ENCODE results near the gene PYGM. TPM values are rescaled to one million over a fixed set of nuclear protein-coding genes. Genes with fewer than 3 reads are reported as not detected.

Gene PYGM
- total and polyA plus RNA-seq, 4 experiments from 2014 or later: 0.38 to 11.3 (median 10.7) TPM; not detected in 1

GRCh38 chr11:64741375-64742086 is 18.2 kb downstream of the PYGM start:
- ChIA-PET POLR2A (ENCODE audit: partially characterized antibody) (interaction anchor here (0.6 to 26.2 kb wide), 12 partner anchors 15 to 107 kb away, joined by 3 to 1500 read pairs (median 22); partner anchors contain the start of genes CDC42BPG, MAP4K2, MEN1 and PYGM), CTCF (ENCODE audit: partially characterized antibody) (interaction anchor here (0.7 to 10.2 kb wide), 9 partner anchors 8 to 378 kb away, joined by 3 to 135 read pairs (median 11); partner anchors contain the start of gene PYGM)
- Mint-ChIP-seq H3K27me3 (no peaks in the 10 kb centered on the region), H3K36me3 (peaks cover 26 to 51% of the 10 kb centered on the region in 2 donors), H3K9me3 (peaks cover 0 to 1% (median 0%) of the 10 kb centered on the region in 8 donors), H3K27ac (peak overlapping the region; percentile 52 to 85 (median 65)), H3K4me1 (peaks cover 20 to 51% (median 33%) of the 10 kb centered on the region in 4 donors), H3K4me3 (peak overlapping the region; percentile 79 to 87 (median 83))
- Histone ChIP-seq H3K27me3 (ENCODE audit: insufficient read depth, low read length) (no peaks in the 10 kb centered on the region), H3K36me3 (ENCODE audit: insufficient read depth, low read length) (peaks cover 36% of the 10 kb centered on the region), H3K27ac (ENCODE audit: low read depth, low read length) (peak overlapping the region; percentile 81), H3K4me3 (ENCODE audit: low read length in 2 of 2) (peak overlapping the region in 1 of 2 donors; percentile 95), H3K4me1 (ENCODE audit: insufficient read depth, low read length) (peaks cover 41% of the 10 kb centered on the region), H3K9me3 (ENCODE audit: control insufficient read depth in 1 of 2, low read length in 2 of 2) (no peaks in the 10 kb centered on the region)
- no peak for DNase-seq
- intact Hi-C loops (cut with micrococcal nuclease): loop anchor here (2.0 to 10.0 kb wide), 2 partner anchors 103 to 373 kb away; partner anchors contain the start of genes CDC42BPG, TM7SF2 and ZNHIT2

GRCh38 chr11:64739871-64740270 is 19.9 kb downstream of the PYGM start:
- H3K36me3 Mint-ChIP-seq: peaks cover 36 to 58% of the 10 kb centered on the region in 2 donors
- Histone ChIP-seq H3K27ac (ENCODE audit: low read depth, low read length) (no peak overlapping the region), H3K36me3 (ENCODE audit: insufficient read depth, low read length) (peaks cover 52% of the 10 kb centered on the region), H3K4me1 (ENCODE audit: insufficient read depth, low read length) (peaks cover 38% of the 10 kb centered on the region), H3K9me3 (ENCODE audit: control insufficient read depth in 1 of 2, low read length in 2 of 2) (no peaks in the 10 kb centered on the region), H3K27me3 (ENCODE audit: insufficient read depth, low read length) (no peaks in the 10 kb centered on the region), H3K4me3 (ENCODE audit: low read length in 2 of 2) (no peak overlapping the region)
- H3K27ac Mint-ChIP-seq: peak overlapping the region in 5 of 7 donors; percentile 20 to 90 (median 74)
- peaks cover 19 to 56% (median 33%) of the 10 kb centered on the region in 4 donors for H3K4me1 Mint-ChIP-seq
- peak overlapping the region in 3 of 8 donors; percentile 29 to 83 (median 59) for H3K4me3 Mint-ChIP-seq
- DNase-seq: no peak
- ChIA-PET CTCF (ENCODE audit: partially characterized antibody) (interaction anchor here (0.8 to 10.2 kb wide), 3 partner anchors 23 to 33 kb away, joined by 3 to 135 read pairs (median 4); partner anchors contain the start of gene PYGM), POLR2A (ENCODE audit: partially characterized antibody) (interaction anchor here (0.9 to 26.2 kb wide), 5 partner anchors 9 to 63 kb away, joined by 3 to 1500 read pairs (median 4); partner anchors contain the start of genes PYGM and SF1)
- no peaks in the 10 kb centered on the region for H3K9me3 Mint-ChIP-seq
- intact Hi-C loops (cut with micrococcal nuclease): loop anchor here (10.0 kb wide), 1 partner anchor 375 kb away; the partner anchor contains the start of genes TM7SF2 and ZNHIT2
- no peaks in the 10 kb centered on the region for H3K27me3 Mint-ChIP-seq

- Histone ChIP-seq H3K36me3 (ENCODE audit: insufficient read depth, low read length) (peaks cover 71% of the 10 kb centered on the region), H3K4me1 (ENCODE audit: insufficient read depth, low read length) (peaks cover 30% of the 10 kb centered on the region), H3K27ac (ENCODE audit: low read depth, low read length) (no peak overlapping the region), H3K27me3 (ENCODE audit: insufficient read depth, low read length) (no peaks in the 10 kb centered on the region), H3K9me3 (ENCODE audit: control insufficient read depth in 1 of 2, low read length in 2 of 2) (no peaks in the 10 kb centered on the region), H3K4me3 (ENCODE audit: low read length in 2 of 2) (no peak overlapping the region)
- H3K27me3 Mint-ChIP-seq: no peaks in the 10 kb centered on the region
- no peaks in the 10 kb centered on the region for H3K9me3 Mint-ChIP-seq
- ChIA-PET POLR2A (ENCODE audit: partially characterized antibody) (interaction anchor here (2.7 to 26.2 kb wide), 2 partner anchors 8 to 31 kb away, joined by 14 to 1500 read pairs; partner anchors contain the start of genes PYGM, RASGRP2 and SF1), CTCF (ENCODE audit: partially characterized antibody) (interaction anchor here (0.8 to 1.5 kb wide), 2 partner anchors 36 to 48 kb away, joined by 3 to 7 read pairs; no protein-coding TSS in a partner anchor)
- H3K4me1 Mint-ChIP-seq: peaks cover 28 to 66% (median 32%) of the 10 kb centered on the region in 4 donors
- intact Hi-C loops (cut with micrococcal nuclease): no loop called here
- no peak overlapping the region for H3K4me3 Mint-ChIP-seq
- DNase-seq: no peak
- peaks cover 48 to 72% of the 10 kb centered on the region in 2 donors for H3K36me3 Mint-ChIP-seq
- peak overlapping the region in 2 of 7 donors; percentile 29 to 69 for H3K27ac Mint-ChIP-seq
Measured at GRCh38 chr11:64736654-64737053, 23.1 kb downstream of the PYGM start.

- H3K36me3 Mint-ChIP-seq: peaks cover 44 to 71% of the 10 kb centered on the region in 2 donors
- no peaks in the 10 kb centered on the region for H3K9me3 Mint-ChIP-seq
- H3K36me3 ChIP-seq (ENCODE audit: insufficient read depth, low read length): peaks cover 70% of the 10 kb centered on the region
- intact Hi-C loops (cut with micrococcal nuclease): no loop called here
- H3K4me1 Mint-ChIP-seq: peaks cover 22 to 58% (median 28%) of the 10 kb centered on the region in 4 donors
- peak overlapping the region in 4 of 7 donors; percentile 70 to 80 (median 77) for H3K27ac Mint-ChIP-seq
- POLR2A ChIA-PET (ENCODE audit: partially characterized antibody): interaction anchor here (0.7 to 26.2 kb wide), 3 partner anchors 8 to 68 kb away, joined by 3 to 1500 read pairs (median 14); partner anchors contain the start of genes MAP4K2, PYGM, RASGRP2 and SF1
- CTCF ChIA-PET (ENCODE audit: partially characterized antibody): interaction anchor here (0.6 to 1.5 kb wide), 4 partner anchors 9 to 47 kb away, joined by 3 to 7 read pairs (median 3); no protein-coding TSS in a partner anchor
- no peaks in the 10 kb centered on the region for H3K27me3 ChIP-seq (ENCODE audit: insufficient read depth, low read length)
- no peaks in the 10 kb centered on the region for H3K9me3 ChIP-seq (ENCODE audit: control insufficient read depth in 1 of 2, low read length in 2 of 2)
- H3K4me3 ChIP-seq (ENCODE audit: low read length in 2 of 2): no peak overlapping the region
- H3K27me3 Mint-ChIP-seq: no peaks in the 10 kb centered on the region
- H3K4me1 ChIP-seq (ENCODE audit: insufficient read depth, low read length): peaks cover 22% of the 10 kb centered on the region
- no peak for DNase-seq
- H3K27ac ChIP-seq (ENCODE audit: low read depth, low read length): no peak overlapping the region
- H3K4me3 Mint-ChIP-seq: no peak overlapping the region
Measured at GRCh38 chr11:64735725-64736259, 24.0 kb downstream of the PYGM start.

GRCh38 chr11:64734811-64735724 is 24.7 kb downstream of the PYGM start:
- peaks cover 14% of the 10 kb centered on the region for H3K4me1 ChIP-seq (ENCODE audit: insufficient read depth, low read length)
- no peak overlapping the region for H3K27ac ChIP-seq (ENCODE audit: low read depth, low read length)
- peaks cover 70% of the 10 kb centered on the region for H3K36me3 ChIP-seq (ENCODE audit: insufficient read depth, low read length)
- Mint-ChIP-seq H3K36me3 (peaks cover 41 to 70% of the 10 kb centered on the region in 2 donors), H3K9me3 (no peaks in the 10 kb centered on the region), H3K4me3 (no peak overlapping the region), H3K27me3 (no peaks in the 10 kb centered on the region), H3K4me1 (peaks cover 16 to 50% (median 22%) of the 10 kb centered on the region in 4 donors), H3K27ac (peak overlapping the region in 3 of 7 donors; percentile 40 to 46 (median 46))
- POLR2A ChIA-PET (ENCODE audit: partially characterized antibody): interaction anchor here (0.6 to 26.2 kb wide), 4 partner anchors 9 to 68 kb away, joined by 3 to 1500 read pairs (median 8); partner anchors contain the start of genes MAP4K2, PYGM, RASGRP2 and SF1
- CTCF ChIA-PET (ENCODE audit: partially characterized antibody): interaction anchor here (0.6 to 1.5 kb wide), 3 partner anchors 9 to 46 kb away, joined by 3 to 7 read pairs (median 3); no protein-coding TSS in a partner anchor
- H3K27me3 ChIP-seq (ENCODE audit: insufficient read depth, low read length): no peaks in the 10 kb centered on the region
- H3K4me3 ChIP-seq (ENCODE audit: low read length in 2 of 2): no peak overlapping the region
- DNase-seq: no peak
- intact Hi-C loops (cut with micrococcal nuclease): no loop called here
- H3K9me3 ChIP-seq (ENCODE audit: control insufficient read depth in 1 of 2, low read length in 2 of 2): no peaks in the 10 kb centered on the region

- H3K27ac Mint-ChIP-seq: peak overlapping the region in 2 of 7 donors; percentile 45 to 72
- peaks cover 65% of the 10 kb centered on the region for H3K36me3 ChIP-seq (ENCODE audit: insufficient read depth, low read length)
Measured at GRCh38 chr11:64731601-64732000, 28.2 kb downstream of the PYGM start.

More at GRCh38 chr11:64731601-64732000, 28.2 kb downstream of the PYGM start:
- no peaks in the 10 kb centered on the region for H3K27me3 Mint-ChIP-seq
- peaks cover 46 to 68% of the 10 kb centered on the region in 2 donors for H3K36me3 Mint-ChIP-seq
- DNase-seq: no peak
- POLR2A ChIA-PET (ENCODE audit: partially characterized antibody): interaction anchor here (1.0 to 2.2 kb wide), 2 partner anchors 11 to 13 kb away, joined by 3 to 5 read pairs; no protein-coding TSS in a partner anchor
- intact Hi-C loops (cut with micrococcal nuclease): no loop called here
- no peaks in the 10 kb centered on the region for H3K9me3 Mint-ChIP-seq
- no peaks in the 10 kb centered on the region for H3K9me3 ChIP-seq (ENCODE audit: control insufficient read depth in 1 of 2, low read length in 2 of 2)
- no peaks in the 10 kb centered on the region for H3K27me3 ChIP-seq (ENCODE audit: insufficient read depth, low read length)
- H3K4me3 Mint-ChIP-seq: no peak overlapping the region
- H3K4me1 ChIP-seq (ENCODE audit: insufficient read depth, low read length): peaks cover 7% of the 10 kb centered on the region
- H3K4me3 ChIP-seq (ENCODE audit: low read length in 2 of 2): no peak overlapping the region
- CTCF ChIA-PET (ENCODE audit: partially characterized antibody): no interaction called here
- peaks cover 15 to 33% (median 20%) of the 10 kb centered on the region in 4 donors for H3K4me1 Mint-ChIP-seq
- H3K27ac ChIP-seq (ENCODE audit: low read depth, low read length): no peak overlapping the region

All from CD4-positive, alpha-beta memory T cell (primary cell).